ELF-1 (cell line): ENCODE results near the gene PAK5.

Experiments
- DNase-seq: peaks from one replicate; pipeline ENCODE4 v3.0.0-alpha.2; 2016; ENCODE audit warnings: low read depth, low spot score

PAK5 gene

GRCh38 chr20:9577397-9577796 lies 261.5 kb downstream of the PAK5 start:
- DNase-seq = no peak

GRCh38 chr20:9576695-9577094 lies 262.2 kb downstream of the PAK5 start:
- DNase-seq = no peak

- DNase-seq = no peak
Measured at GRCh38 chr20:9575836-9576235, 263.0 kb downstream of the PAK5 start.

- DNase-seq = no peak
Measured at GRCh38 chr20:9574776-9575175, 264.1 kb downstream of the PAK5 start.

GRCh38 chr20:9574181-9574580 lies 264.7 kb downstream of the PAK5 start:
- DNase-seq = peak; percentile 58

- DNase-seq = no peak
Measured at GRCh38 chr20:9573335-9574151, 265.3 kb downstream of the PAK5 start.

- peak; percentile 71 for DNase-seq
Measured at GRCh38 chr20:9572670-9573069, 266.2 kb downstream of the PAK5 start.

- no peak for DNase-seq
Measured at GRCh38 chr20:9571783-9572182, 267.1 kb downstream of the PAK5 start.

- no peak for DNase-seq
Measured at GRCh38 chr20:9570612-9571011, 268.3 kb downstream of the PAK5 start.

- DNase-seq = no peak
Measured at GRCh38 chr20:9566977-9567376, 271.9 kb downstream of the PAK5 start.

- no peak for DNase-seq
Measured at GRCh38 chr20:9565910-9566550, 272.8 kb downstream of the PAK5 start.

GRCh38 chr20:9557411-9557810 lies 281.5 kb downstream of the PAK5 start:
- no peak for DNase-seq

- DNase-seq = no peak
Measured at GRCh38 chr20:9555781-9556180, 283.1 kb downstream of the PAK5 start.

- DNase-seq = no peak
Measured at GRCh38 chr20:9551808-9552550, 286.9 kb downstream of the PAK5 start.

- no peak for DNase-seq
Measured at GRCh38 chr20:9550871-9551270, 288.0 kb downstream of the PAK5 start.

- DNase-seq = no peak
Measured at GRCh38 chr20:9550283-9550682, 288.6 kb downstream of the PAK5 start.

- DNase-seq = no peak
Measured at GRCh38 chr20:9543214-9543613, 295.7 kb downstream of the PAK5 start.

- no peak for DNase-seq
Measured at GRCh38 chr20:9535449-9535848, 303.4 kb downstream of the PAK5 start.

- no peak for DNase-seq
Measured at GRCh38 chr20:9534025-9534424, 304.9 kb downstream of the PAK5 start.

GRCh38 chr20:9532069-9532838 lies 306.6 kb downstream of the PAK5 start:
- peak; percentile 44 for DNase-seq

GRCh38 chr20:9531581-9531980 lies 307.3 kb downstream of the PAK5 start:
- DNase-seq = no peak

- no peak for DNase-seq
Measured at GRCh38 chr20:9523636-9524035, 315.2 kb downstream of the PAK5 start.
